ENCODE data around the gene GALNT8.
"Not testable (repeated sequence)": the region's sequence is repeated elsewhere in the genome, so short reads cannot be mapped to it uniquely, and the experiment has no call there.

The GALNT8 gene

DNA sequence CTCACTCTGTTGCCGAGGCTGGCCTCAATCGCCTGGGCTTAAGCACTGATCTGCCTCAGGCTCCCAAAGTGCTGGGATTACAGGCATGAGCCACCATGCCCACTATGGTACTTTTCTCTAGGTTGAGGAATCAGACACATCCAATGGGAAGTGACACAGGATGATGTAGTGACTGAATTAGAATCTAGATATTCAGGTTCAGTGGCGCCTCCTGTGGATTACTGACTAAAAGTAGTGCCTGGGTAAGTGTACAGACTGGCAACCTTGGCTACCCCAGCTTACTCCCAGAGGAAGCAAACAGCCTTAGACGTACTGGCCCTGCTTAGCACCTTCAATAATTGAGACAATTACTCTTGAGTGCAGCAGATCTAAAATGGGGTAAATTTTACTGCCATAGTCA is 22.8 kb downstream of the GALNT8 start:
- DNase-seq (ENCODE audit: low read depth in 2 of 2): no peak

DNA sequence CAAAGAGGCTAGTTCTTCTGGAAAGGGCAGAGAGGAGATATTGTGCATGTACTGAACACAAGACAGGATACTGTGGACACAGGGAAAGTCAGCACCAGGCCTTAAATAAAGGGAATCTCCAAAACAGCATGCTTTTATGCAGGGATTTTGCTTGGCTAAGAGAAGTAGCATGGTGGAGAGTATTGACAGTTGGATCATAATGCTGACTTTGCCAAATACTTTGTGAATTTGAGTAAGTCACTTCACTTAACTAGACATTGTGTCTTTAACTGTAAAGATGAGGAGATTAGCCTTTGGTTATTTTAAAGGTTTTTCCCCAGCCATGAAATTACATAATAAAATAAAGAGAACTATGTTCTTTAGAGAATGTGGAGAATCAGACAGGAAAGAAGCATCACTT is 24.5 kb downstream of the GALNT8 start:
- DNase-seq (ENCODE audit: low read depth in 2 of 2): no peak

- no peak for DNase-seq (ENCODE audit: low read depth in 2 of 2)
These were observed 25.0 kb downstream of the GALNT8 start for GRCh38 chr12:4745249-4745648.

- not testable (repeated sequence) for DNase-seq (ENCODE audit: low read depth in 2 of 2)
These were observed 31.5 kb downstream of the GALNT8 start for GRCh38 chr12:4751654-4752053.

- no peak for DNase-seq (ENCODE audit: low read depth in 2 of 2)
These were observed 42.6 kb downstream of the GALNT8 start for GRCh38 chr12:4762773-4763172.

DNA sequence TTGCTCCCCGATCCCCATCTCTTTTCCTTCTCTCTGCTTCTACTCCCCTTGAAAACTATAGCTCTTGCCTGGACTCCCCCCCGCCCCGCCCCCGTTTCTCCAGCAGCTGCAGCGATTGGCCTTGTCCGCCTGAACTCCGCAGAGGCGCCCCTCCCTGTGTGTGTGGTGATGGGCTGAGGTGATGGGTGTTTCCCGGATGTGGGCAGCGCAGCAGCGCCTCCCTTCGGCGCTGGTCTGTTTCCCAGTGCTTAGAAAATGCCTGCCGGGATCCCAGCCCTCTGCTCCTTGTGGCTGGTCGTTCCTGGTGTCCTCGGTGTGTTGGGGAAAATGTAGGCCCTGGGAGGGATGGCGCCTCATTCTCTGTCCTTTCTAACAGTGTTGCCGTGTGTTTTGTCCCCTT is 43.3 kb downstream of the GALNT8 start:
- no peak for DNase-seq (ENCODE audit: low read depth in 2 of 2)

- no peak for DNase-seq (ENCODE audit: low read depth in 2 of 2)
These were observed 46.2 kb downstream of the GALNT8 start for GRCh38 chr12:4766445-4766844.

GRCh38 chr12:4767186-4767585 is 47.0 kb downstream of the GALNT8 start:
- no peak for DNase-seq (ENCODE audit: low read depth in 2 of 2)

DNA sequence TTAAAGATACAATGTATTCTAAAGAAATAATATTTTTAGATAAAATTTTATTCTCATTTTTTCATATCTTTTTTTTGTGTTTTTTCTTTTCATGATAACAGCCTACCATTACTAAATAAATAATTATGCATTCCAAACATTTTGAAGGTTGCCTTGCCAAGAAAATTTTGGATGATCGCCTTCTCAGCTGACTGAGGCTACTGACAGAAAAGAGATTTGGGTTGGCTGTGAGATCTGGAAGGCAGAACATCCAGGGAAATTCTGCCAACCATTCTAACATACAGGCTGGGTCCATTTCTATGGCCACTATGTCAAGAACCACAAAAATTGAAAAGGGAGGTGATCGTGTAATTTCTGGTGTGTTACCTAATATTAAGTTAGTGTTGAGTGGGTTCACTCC is 48.1 kb downstream of the GALNT8 start:
- no peak for DNase-seq (ENCODE audit: low read depth in 2 of 2)

DNA sequence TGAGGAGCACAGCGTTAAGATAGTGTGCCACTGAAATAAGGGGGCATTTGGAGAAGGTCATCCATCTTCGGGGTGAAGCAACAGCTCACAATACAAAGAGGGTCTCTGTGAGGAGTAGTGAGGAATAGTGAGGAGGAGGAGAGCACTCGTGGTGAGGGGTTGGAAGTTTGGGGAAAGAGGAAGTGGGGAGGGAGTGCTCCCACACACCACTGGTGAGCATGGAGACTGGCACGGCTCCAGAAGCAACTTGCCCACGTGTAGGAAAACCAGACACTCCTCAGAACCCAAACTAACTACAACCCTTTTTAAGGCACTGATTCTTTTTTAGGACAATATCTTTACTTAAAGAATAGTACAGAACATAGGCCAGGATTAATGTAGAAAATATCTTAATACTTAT is 48.9 kb downstream of the GALNT8 start:
- DNase-seq (ENCODE audit: low read depth in 2 of 2): no peak

DNA sequence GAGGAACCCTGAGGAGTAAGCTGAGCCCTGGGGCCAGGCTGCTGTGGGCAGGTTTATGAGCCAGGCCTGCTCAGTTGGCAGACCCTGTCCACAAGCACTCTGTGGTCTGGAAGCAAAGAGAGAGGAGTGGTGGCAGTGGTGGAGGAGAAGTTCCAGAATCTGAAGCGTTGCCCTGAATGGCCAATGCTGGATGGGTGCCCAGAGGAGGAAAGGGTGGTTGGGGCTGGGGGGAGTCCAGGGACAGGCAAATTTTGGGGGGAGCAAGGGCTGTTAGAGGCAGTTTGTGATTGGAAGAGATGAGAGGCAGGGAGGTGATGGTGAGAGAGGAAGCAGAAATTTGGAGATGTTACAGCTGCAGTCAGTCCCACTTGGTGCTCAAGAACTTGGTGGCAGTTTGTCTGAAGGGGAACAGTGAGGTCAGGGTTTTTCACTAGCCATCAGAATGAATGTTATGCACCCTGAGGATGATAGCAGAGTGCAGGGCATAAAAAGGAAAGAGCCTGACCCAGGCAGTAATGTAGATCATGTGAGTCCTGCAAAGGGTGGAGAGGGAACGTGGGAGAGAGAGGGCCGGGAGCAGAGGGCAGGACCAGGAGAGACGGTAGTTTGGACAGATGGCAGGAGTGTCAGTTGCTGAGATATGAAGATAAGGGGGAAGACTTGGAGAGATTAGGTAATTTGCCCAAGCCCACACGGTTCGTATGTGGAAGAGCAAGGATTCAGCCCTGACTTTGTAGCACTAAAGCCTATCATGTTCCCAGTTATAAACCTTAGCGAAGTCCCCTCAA is 51.2 kb downstream of the GALNT8 start:
- no peak for DNase-seq (ENCODE audit: low read depth in 2 of 2)

- no peak for DNase-seq (ENCODE audit: low read depth in 2 of 2)
These were observed 51.9 kb downstream of the GALNT8 start for GRCh38 chr12:4771960-4772566.

GRCh38 chr12:4775936-4776335 is 55.7 kb downstream of the GALNT8 start:
- no peak for DNase-seq (ENCODE audit: low read depth in 2 of 2)

DNA sequence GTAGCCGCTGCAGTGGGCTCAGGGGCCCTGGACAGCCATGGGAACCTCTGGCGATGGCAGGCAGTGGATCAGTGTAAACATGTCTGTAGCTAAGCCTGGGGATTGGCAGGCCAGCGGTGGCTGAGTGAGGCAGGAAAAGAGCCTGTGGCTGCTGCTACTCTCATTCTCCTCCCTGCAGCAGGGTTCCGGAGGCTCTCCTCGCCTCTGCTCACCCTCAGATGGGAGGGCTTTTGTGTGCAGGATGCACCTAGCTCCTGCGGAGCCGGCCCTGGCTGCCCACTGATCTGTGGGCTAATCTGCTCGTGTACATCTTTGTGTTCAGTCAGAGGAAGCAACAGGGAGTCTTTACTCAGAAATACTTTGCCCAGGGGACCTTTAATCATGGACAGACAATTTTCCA is 59.5 kb downstream of the GALNT8 start:
- DNase-seq (ENCODE audit: low read depth in 2 of 2): no peak

DNA sequence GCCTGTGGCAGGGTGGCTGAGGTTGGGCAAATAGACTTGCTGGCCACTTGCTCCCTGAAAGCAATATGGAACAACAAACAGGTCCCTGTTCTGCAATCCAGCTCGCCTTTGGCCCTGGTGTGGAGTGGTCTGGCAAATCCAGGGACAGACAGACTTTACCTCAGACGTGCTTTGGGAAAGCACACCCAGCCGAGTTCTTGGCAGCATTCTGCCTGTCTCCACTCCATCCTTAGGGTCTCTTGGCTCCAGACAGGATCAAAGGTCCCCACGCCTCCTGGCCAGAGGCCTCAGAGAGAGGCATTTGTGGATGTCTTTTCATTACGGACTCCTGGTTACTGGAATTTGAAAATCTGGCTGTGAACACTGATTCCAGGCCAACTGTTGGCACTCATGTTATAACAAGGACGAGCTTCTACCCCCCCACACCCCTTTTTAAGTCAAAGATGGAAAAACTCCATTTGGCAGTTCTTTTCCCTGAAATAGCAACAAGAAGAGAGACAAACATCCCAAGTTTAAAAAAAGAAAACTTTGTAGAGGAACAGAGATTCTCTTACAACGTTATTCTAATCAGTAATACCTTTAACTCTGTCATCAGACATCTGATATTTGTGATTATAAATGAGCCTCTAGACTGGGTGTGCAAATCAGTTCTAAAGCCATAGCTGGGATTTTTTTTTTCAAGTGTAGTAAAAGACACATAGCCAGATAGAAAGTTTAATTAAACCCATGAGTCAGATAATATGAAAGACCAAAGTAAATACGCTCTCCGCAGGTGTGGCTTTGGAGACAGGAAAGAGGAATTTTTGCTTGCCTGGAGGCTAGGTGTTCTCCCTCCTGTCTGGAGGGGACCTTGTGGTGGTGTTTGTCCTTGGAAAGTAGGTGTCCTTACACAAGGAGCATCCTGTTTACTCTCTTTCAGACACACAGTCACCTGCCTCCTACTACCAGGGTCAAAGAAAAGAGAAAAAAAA is 60.7 kb downstream of the GALNT8 start:
- DNase-seq (ENCODE audit: low read depth in 2 of 2): no peak

GRCh38 chr12:4784404-4785054 is 64.3 kb downstream of the GALNT8 start:
- no peak for DNase-seq (ENCODE audit: low read depth in 2 of 2)

- DNase-seq (ENCODE audit: low read depth in 2 of 2): no peak
These were observed 66.6 kb downstream of the GALNT8 start for GRCh38 chr12:4786795-4787194.

DNA sequence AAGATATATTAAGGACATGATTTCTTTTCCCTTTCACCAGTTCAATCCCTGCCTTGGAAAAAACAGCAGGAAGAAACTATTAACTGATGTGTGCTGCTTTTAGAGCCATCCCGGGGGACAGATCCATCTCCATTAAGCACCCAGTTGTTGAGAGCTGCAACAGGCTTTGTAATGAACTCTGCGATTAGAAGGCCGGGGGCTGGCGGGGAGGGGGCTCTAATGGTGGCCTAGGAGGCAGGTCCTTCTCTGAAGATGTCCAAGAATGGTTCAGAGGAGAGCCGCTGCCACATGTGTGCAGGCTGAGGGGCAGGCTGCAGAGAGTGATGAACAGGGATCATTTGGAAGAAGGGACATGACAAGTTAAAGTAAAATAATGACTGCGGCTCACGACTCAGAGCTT is 67.8 kb downstream of the GALNT8 start:
- DNase-seq (ENCODE audit: low read depth in 2 of 2): no peak

DNA sequence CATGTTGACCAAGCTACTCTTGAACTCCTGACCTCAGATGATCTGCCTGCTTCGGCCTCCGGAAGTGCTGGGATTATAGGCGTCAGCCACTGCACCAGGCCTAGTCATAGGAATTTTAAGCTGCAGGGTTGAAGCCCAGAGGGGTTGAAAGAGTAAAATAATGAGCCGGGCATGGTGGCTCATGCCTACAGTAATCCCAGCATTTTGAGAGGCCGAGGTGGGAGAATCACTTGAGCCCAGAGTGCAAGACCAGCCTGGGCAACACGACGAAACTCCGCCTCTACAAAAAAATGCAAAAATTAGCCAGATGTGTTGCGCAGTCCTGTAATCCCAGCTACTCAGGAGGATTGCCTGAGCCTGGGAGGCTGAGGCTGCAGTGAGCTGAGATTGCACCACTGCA is 69.6 kb downstream of the GALNT8 start:
- DNase-seq (ENCODE audit: low read depth in 2 of 2): no peak

DNA sequence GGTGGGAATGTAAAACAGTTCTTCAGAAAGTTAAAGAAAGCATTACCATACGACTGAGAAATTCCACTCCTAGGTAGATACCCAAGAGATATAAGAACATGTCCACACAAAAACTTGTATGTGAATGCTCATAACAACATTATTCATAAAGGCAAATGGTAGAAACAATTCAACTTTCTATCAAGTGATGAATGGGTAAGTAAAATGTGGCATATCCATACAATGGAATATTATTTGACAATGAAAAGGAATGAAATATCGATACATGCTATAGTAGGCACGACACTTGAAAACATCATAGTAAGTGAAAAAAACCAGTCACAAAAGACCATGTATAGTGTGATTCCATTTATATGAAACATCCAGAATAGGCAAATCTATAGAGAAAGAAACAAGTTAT is 71.3 kb downstream of the GALNT8 start:
- no peak for DNase-seq (ENCODE audit: low read depth in 2 of 2)

DNA sequence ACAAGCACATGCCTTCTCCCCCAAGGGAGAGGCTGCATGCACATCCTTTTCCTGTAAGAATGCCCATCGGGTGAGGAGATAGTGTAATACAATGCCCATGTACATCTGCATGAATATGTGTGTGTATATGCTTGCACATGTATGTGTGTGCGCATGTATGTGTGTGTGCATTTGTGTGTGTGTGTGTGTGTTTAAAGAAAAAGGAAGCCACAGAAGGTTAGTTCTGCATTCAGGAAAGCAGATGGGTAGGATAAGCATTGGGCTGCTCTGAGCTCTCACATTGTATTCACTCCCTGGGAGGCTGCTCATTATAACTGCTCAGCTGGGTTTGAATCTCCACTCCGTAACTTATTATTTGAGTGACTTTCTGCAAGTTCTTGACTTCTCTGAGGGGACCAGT is 74.3 kb downstream of the GALNT8 start:
- no peak for DNase-seq (ENCODE audit: low read depth in 2 of 2)

GRCh38 chr12:4796216-4796615 is 76.0 kb downstream of the GALNT8 start:
- no peak for DNase-seq (ENCODE audit: low read depth in 2 of 2)
